NCI-H2029 treated with DMSO at 0.1 percent for 48 hours (cell line): ENCODE measurements around the gene SART3.
"Not testable (repeated sequence)": the region's sequence is repeated elsewhere in the genome, so short reads cannot be mapped to it uniquely, and the experiment has no call there.

Experiments
- DNase-seq: peaks from one replicate; lab custom pipeline; 2025; lab: John Stamatoyannopoulos, UW

The SART3 gene

GRCh38 chr12:108580531-108580930 is 19.6 kb upstream of the SART3 start:
- no peak for DNase-seq

DNA sequence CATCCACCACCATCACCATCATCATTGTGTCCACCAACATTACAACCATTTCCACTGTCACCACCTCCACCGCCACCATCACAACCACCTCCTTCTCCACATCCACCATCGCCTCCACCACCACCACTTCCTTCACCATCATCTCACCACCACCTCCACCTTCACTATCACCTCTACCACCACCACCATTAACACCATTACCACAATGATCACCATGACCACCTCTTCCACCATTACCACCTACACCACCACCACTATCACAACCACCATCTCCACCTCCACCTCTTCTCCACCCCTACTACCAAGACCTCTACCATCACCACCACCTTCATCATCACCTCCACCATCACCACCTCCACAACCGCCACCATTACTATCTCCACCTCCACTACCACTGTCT is 17.8 kb upstream of the SART3 start:
- no peak for DNase-seq

GRCh38 chr12:108578264-108578663 is 17.3 kb upstream of the SART3 start:
- no peak for DNase-seq

GRCh38 chr12:108577458-108577857 is 16.5 kb upstream of the SART3 start:
- no peak for DNase-seq

DNA sequence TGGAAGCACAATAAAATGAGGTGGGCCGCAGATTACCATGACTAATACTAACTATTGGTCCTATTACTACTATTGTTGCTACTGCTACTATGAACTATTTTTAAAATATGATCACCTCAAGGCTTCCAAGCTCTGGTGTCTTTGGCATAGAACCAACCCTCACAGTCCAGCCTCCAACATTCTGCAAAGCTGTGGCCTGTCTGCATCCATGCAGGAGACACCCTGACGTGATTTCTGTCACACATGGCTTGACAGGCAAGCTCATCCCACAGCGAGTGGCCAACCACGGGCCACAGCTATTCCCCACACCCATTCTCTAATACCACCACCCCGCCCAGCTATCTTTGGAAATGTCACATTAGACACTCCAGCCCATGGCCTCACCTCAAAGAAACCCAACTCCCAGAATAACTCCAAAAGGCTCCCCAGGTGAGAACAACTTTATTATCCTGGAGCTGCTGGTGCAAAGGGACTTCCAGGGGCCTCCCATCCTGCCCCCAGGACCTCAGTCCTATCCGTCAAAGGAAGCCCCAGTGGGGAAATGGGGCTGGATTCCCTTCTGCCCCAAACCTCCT is 15.8 kb upstream of the SART3 start:
- DNase-seq: no peak

- no peak for DNase-seq
Observed at GRCh38 chr12:108575199-108575912, 14.4 kb upstream of the SART3 start.

- DNase-seq: not testable (repeated sequence)
Observed at GRCh38 chr12:108574276-108574675, 13.3 kb upstream of the SART3 start.

DNA sequence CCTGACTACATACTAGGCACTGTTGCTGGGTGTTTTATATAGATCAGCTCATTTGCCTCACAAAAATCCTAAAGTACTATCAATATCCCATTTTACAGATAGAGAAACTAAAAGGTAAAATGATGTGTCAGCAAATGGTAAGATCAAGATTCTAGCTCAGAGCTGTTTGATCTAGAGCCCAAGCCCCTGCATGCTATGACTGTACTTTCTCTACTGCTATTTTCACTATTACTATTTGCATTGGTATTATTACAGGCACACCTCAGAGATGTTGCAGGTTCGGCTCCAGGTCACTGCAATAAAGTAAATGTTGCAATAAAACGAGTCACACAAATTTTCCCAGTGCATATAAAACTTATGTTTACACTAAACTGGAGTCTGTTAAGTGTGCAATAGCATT is 12.3 kb upstream of the SART3 start:
- DNase-seq: no peak

- no peak for DNase-seq
Observed at GRCh38 chr12:108572166-108572790, 11.3 kb upstream of the SART3 start.

DNA sequence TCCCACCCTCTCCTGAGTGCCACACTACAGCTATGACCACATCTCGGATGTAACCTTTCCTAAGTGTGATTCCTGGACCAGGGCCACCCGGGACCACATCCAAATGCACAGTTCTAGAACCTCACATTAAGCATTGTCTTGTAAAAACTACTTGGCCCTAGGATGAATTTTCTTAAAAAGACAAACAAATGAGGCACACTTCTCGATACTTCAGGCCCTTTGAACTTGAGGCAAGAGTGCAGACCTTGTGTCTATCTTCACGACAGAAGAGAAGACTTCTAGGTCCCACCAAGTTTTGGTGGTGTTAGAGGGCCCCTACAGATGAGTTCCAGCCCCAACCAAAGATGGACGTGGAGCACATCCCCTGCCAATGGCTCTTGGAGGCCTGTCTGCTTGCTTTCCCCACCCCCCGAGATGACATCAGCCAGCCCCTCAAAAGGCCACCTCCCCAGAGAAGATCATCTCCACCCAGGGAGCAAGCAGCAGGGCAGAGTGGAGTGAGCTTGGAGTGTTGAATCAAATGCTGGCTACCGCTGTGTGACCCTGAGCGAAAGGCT is 10.7 kb upstream of the SART3 start:
- no peak for DNase-seq

GRCh38 chr12:108570743-108571608 is 10.0 kb upstream of the SART3 start:
- DNase-seq: no peak

- DNase-seq: no peak
Observed at GRCh38 chr12:108568338-108569154, 7.6 kb upstream of the SART3 start.

GRCh38 chr12:108567406-108568337 is 6.7 kb upstream of the SART3 start:
- DNase-seq: no peak

- DNase-seq: no peak
Observed at GRCh38 chr12:108566452-108566851, 5.5 kb upstream of the SART3 start.

DNA sequence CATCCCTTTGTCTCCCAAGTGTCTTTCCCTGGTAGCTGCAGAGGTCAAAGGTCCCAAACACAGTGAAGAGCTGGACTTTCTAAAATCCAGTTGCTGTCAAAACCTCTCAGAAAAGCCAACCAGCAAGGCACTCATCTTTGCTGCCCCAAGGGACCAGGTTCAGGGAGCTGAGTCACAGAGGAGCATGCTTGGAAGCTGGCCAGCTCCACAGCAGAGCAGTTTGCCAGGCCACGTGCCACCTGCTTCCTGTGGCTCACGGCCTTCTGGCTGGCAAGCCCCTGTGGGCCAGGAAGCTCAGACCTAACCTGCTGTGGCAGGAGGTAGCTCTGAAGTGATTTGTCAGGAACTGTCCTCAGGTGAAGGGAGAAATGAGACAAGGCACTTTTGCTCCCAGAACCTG is 5.0 kb upstream of the SART3 start:
- DNase-seq: peak; percentile 65

DNA sequence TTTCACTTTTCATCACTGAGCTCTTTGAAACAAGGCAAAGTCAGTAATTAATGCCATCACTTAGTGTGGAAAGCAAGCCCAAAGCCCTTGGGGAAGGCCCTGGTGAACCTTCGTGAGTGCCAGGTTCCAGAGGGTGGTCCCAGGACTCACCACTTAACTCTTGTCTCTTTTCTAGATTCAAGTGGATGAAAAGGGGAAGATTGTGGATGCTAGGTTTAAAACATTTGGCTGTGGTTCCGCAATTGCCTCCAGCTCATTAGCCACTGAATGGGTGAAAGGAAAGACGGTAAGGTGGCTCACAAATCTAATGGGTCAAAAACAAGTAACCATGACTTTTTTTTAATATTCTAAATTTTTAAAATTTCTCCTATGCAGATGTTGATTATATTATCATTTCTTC is 4.2 kb upstream of the SART3 start:
- no peak for DNase-seq

- no peak for DNase-seq
Observed at GRCh38 chr12:108564724-108565123, 3.8 kb upstream of the SART3 start.

DNA sequence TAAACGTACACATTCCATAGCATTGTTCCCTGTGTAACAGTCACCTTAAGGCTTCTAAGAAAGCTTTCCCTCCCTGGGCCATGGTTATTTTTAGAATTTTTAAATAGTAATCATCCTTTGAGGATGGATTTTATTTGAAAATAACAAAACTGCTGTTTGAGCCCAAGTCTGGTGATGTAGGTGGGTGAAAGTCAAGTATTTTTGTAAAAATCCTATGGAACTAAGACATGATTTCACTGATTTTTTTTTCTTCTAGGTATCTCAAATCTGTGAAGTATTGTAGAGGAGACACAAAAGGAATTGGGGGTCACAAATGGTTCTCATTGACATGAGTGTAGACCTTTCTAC is 2.8 kb upstream of the SART3 start:
- DNase-seq: no peak

GRCh38 chr12:108563136-108563803 is 2.3 kb upstream of the SART3 start:
- DNase-seq: peak; percentile 55
